GM12892 (cell line): ENCODE results near the gene DLX2.

Experiments used
- POLR2AphosphoS5 ChIP-seq: IDR thresholded peaks from 2 replicates; pipeline ENCODE4 v1.6.1; 2011; ENCODE audit warnings: low read depth, low read length, control low read depth
- TAF1 ChIP-seq: IDR thresholded peaks from 2 replicates; pipeline ENCODE4 v1.6.1; 2011; ENCODE audit warnings: low read depth, mild to moderate bottlenecking, control low read depth, low read length, borderline replicate concordance

- TF ChIP-seq POLR2AphosphoS5: no peak
- TF ChIP-seq TAF1: no peak
These were observed 21.3 kb downstream of the DLX2 start for GRCh38 chr2:172081221-172082022.
